ENCODE results near the gene HDAC5. TPM values are rescaled to one million over a fixed set of nuclear protein-coding genes. Genes with fewer than 3 reads are reported as not detected.
A peak's percentile ranks its signal among the peaks of the same experiment; 100 is the strongest.

HDAC5 gene
- total RNA-seq, 1 donor from 2014 or later = 52.1 TPM

GRCh38 chr17:44086364-44087311 lies 36.8 kb downstream of the HDAC5 start:
- DNase-seq = peak; percentile 75

GRCh38 chr17:44085908-44086307 lies 37.5 kb downstream of the HDAC5 start:
- DNase-seq = no peak

GRCh38 chr17:44084921-44085320 lies 38.5 kb downstream of the HDAC5 start:
- no peak for DNase-seq

GRCh38 chr17:44084131-44084538 lies 39.3 kb downstream of the HDAC5 start:
- peak; percentile 44 for DNase-seq

- DNase-seq = peak; percentile 60
Observed at GRCh38 chr17:44083250-44083849, 40.1 kb downstream of the HDAC5 start.

GRCh38 chr17:44082256-44082927 lies 41.0 kb downstream of the HDAC5 start:
- DNase-seq = no peak

- no peak for DNase-seq
Observed at GRCh38 chr17:44081681-44082080, 41.8 kb downstream of the HDAC5 start.

- DNase-seq = no peak
Observed at GRCh38 chr17:44079877-44080821, 43.3 kb downstream of the HDAC5 start.

GRCh38 chr17:44078412-44078811 lies 45.0 kb downstream of the HDAC5 start:
- no peak for DNase-seq

GRCh38 chr17:44077595-44077909 lies 45.9 kb downstream of the HDAC5 start:
- DNase-seq = no peak

GRCh38 chr17:44076716-44077594 lies 46.5 kb downstream of the HDAC5 start:
- DNase-seq = no peak

- no peak for DNase-seq
Observed at GRCh38 chr17:44075598-44076293, 47.7 kb downstream of the HDAC5 start.

- DNase-seq = no peak
Observed at GRCh38 chr17:44074911-44075285, 48.5 kb downstream of the HDAC5 start.

- DNase-seq = no peak
Observed at GRCh38 chr17:44074231-44074910, 49.1 kb downstream of the HDAC5 start.

- peak; percentile 16 for DNase-seq
Observed at GRCh38 chr17:44071772-44072171, 51.7 kb downstream of the HDAC5 start.

GRCh38 chr17:44071198-44071520 lies 52.3 kb downstream of the HDAC5 start:
- no peak for DNase-seq

- DNase-seq = peak; percentile 99
Observed at GRCh38 chr17:44070455-44071197, 52.8 kb downstream of the HDAC5 start, which contains the start of gene G6PC3. Gene G6PC3 (plus strand): TSS chr17:44070735. CDS start chr17:44070966, 231 bp downstream.

- DNase-seq = no peak
Observed at GRCh38 chr17:44069974-44070454, 53.4 kb downstream of the HDAC5 start.

GRCh38 chr17:44067545-44067940 lies 55.9 kb downstream of the HDAC5 start:
- DNase-seq = no peak

All from dermis blood vessel endothelial cell (primary cell).